C4-2B (cell line): ENCODE results near the gene HIPK3.
"Not testable (repeated sequence)": the region's sequence is repeated elsewhere in the genome, so short reads cannot be mapped to it uniquely, and the experiment has no call there.

Experiments used
- H3K27ac ChIP-seq: fragments of 450-650 bp; 2 replicates; pipeline ENCODE4 v1.5.1; 2017
- CTCF ChIP-seq: fragments of 450-650 bp; conservative IDR thresholded peaks from 2 replicates; pipeline ENCODE4 v1.5.1; 2017; ENCODE audit warnings: mild to moderate bottlenecking
- ZFX ChIP-seq: fragments of 450-650 bp; IDR thresholded peaks from 2 replicates; pipeline ENCODE4 v1.6.1; 2017

Gene HIPK3

GRCh38 chr11:33257160-33257896 is at the start of gene HIPK3:
Gene HIPK3 (plus strand): TSS chr11:33257381.
- TF ChIP-seq CTCF = peak; percentile 82
- TF ChIP-seq ZFX = peak; percentile 89

GRCh38 chr11:33207408-33207985 is 49.7 kb upstream of the HIPK3 start:
- no peak overlapping the region for H3K27ac ChIP-seq
- TF ChIP-seq ZFX (no peak), CTCF (no peak)

More at GRCh38 chr11:33257160-33257896, at the start of gene HIPK3:
- peak within 1 kb of the TSS; percentile 96 for H3K27ac ChIP-seq

- no peak for TF ChIP-seq CTCF
- TF ChIP-seq ZFX = no peak
- no peak overlapping the region for H3K27ac ChIP-seq
Observed at GRCh38 chr11:33208150-33208549, 49.0 kb upstream of the HIPK3 start.

GRCh38 chr11:33211153-33211552 is 46.0 kb upstream of the HIPK3 start:
- TF ChIP-seq ZFX (no peak), CTCF (no peak)
- H3K27ac ChIP-seq = no peak overlapping the region

GRCh38 chr11:33211580-33211979 is 45.6 kb upstream of the HIPK3 start:
- H3K27ac ChIP-seq = no peak overlapping the region
- TF ChIP-seq ZFX (no peak), CTCF (no peak)

GRCh38 chr11:33214187-33214586 is 43.0 kb upstream of the HIPK3 start:
- TF ChIP-seq ZFX (no peak), CTCF (no peak)
- H3K27ac ChIP-seq = no peak overlapping the region

GRCh38 chr11:33214767-33215166 is 42.4 kb upstream of the HIPK3 start:
- no peak for TF ChIP-seq CTCF
- no peak for TF ChIP-seq ZFX
- H3K27ac ChIP-seq = no peak overlapping the region

- H3K27ac ChIP-seq = not testable (repeated sequence)
Observed at GRCh38 chr11:33216676-33217075, 40.5 kb upstream of the HIPK3 start.
